HCT116 (cell line): Measurements from ENCODE around the gene ATXN1. TPM values are rescaled to one million over a fixed set of nuclear protein-coding genes. Genes with fewer than 3 reads are reported as not detected.

Source experiments
- ATAC-seq: fragments of 200-7000 bp; cut with Tn5 transposase; 2 replicates; pipeline ENCODE4 v1.9.1; 2020; ENCODE audit warnings: mild to moderate bottlenecking, moderate library complexity
- BruUV-seq: library from RNA; stranded (reverse); fragments of 400-500 nt; replicated peaks from 2 replicates; lab custom pipeline; 2021; lab: Mats Ljungman, UMichigan
- CTCF ChIA-PET: fragments of 300-600 bp; sonication (Branson Sonifier 250); formaldehyde crosslinking; loops from one replicate; lab custom pipeline; 2021; ENCODE audit warnings: antibody characterized with exemption; lab: Charles Lee
- POLR2A ChIA-PET: fragments of 300-600, 350-600 bp; sonication (Branson Sonifier 250); formaldehyde crosslinking; loops from one replicate; lab custom pipeline; 2021; ENCODE audit warnings: antibody characterized with exemption; lab: Charles Lee
- RAD21 ChIA-PET, 2 experiments: fragments of 300-600 bp; sonication (Branson Sonifier 250); formaldehyde crosslinking; loops; one replicate each; lab custom pipeline; 2023; ENCODE audit warnings: low total read pairs in 2 of 2; ENCODE audit not compliant: uncharacterized antibody in 2 of 2, unreplicated experiment in 2 of 2, low non-redundant PET in 1 of 2; lab: Charles Lee
- DNase-seq: peaks from one replicate; pipeline ENCODE4 v3.0.0-alpha.2; 2010; ENCODE audit warnings: low read depth, low spot score
- H2AFZ ChIP-seq: fragments of 200-600 bp; shearing (Covaris generic), sonication (generic); 2 replicates; pipeline ENCODE4 v1.6.1; 2017; ENCODE audit warnings: low read depth, mixed run types, mixed read lengths, antibody characterized with exemption, low read length; ENCODE audit not compliant: poor library complexity, severe bottlenecking
- H3K27ac ChIP-seq: 2 replicates; pipeline ENCODE4 v1.5.1; 2012; ENCODE audit warnings: low read depth, low read length
- H3K27me3 ChIP-seq: fragments of 200-600 bp; sonication (generic); 2 replicates; pipeline ENCODE4 v1.6.1; 2016; ENCODE audit warnings: mixed run types, low read length, mixed read lengths; ENCODE audit not compliant: insufficient read depth
- H3K36me3 ChIP-seq, 2 experiments: fragments of 200-500 bp in 1 of 2; fragments of 200-600 bp in 1 of 2; sonication (Bioruptor generic) in 1 of 2; sonication (generic) in 1 of 2; 2 replicates each; pipeline versions ENCODE4 v1.5.1 to v1.6.1; 2014 to 2016; ENCODE audit warnings: low read length in 2 of 2, inconsistent platforms in 1 of 2, mixed read lengths in 1 of 2, mixed run types in 1 of 2; ENCODE audit not compliant: insufficient read depth in 2 of 2, control insufficient read depth in 1 of 2
- H3K4me1 ChIP-seq, 2 experiments: fragments of 200-600 bp in 1 of 2; sonication (generic) in 1 of 2; 2 replicates each; pipeline versions ENCODE4 v1.5.1 to v1.6.1; 2012 to 2017; ENCODE audit warnings: low read length in 2 of 2, inconsistent platforms in 1 of 2, mild to moderate bottlenecking in 1 of 2, mixed read lengths in 1 of 2, mixed run types in 1 of 2, moderate library complexity in 1 of 2; ENCODE audit not compliant: insufficient read depth in 2 of 2, control insufficient read depth in 1 of 2
- H3K4me2 ChIP-seq: fragments of 200-600 bp; sonication (generic); 2 replicates; pipeline ENCODE4 v1.6.1; 2017; ENCODE audit warnings: mixed run types, low read length, mixed read lengths
- H3K4me3 ChIP-seq, 2 experiments: fragments of 200-600 bp in 1 of 2; sonication (generic) in 1 of 2; replicated peaks in 1 of 2; 2 replicates each; pipeline ENCODE4 v1.5.1; 2011 to 2016; ENCODE audit warnings: low read length in 2 of 2, control low read depth in 1 of 2, low read depth in 1 of 2, mild to moderate bottlenecking in 1 of 2, mixed read lengths in 1 of 2, mixed run types in 1 of 2
- H3K79me2 ChIP-seq: fragments of 200-600 bp; sonication (generic); 2 replicates; pipeline ENCODE4 v1.6.1; 2017; ENCODE audit warnings: mild to moderate bottlenecking, mixed run types, low read length, moderate library complexity, mixed read lengths; ENCODE audit not compliant: insufficient read depth
- H3K9ac ChIP-seq: fragments of 200-600 bp; sonication (generic); 2 replicates; pipeline ENCODE4 v1.6.1; 2016; ENCODE audit warnings: low read length, mixed read lengths
- H3K9me2 ChIP-seq: fragments of 200-600 bp; sonication (generic), shearing (Covaris generic); 2 replicates; pipeline ENCODE4 v1.6.1; 2017; ENCODE audit warnings: mixed run types, mild to moderate bottlenecking, moderate library complexity; ENCODE audit not compliant: insufficient read depth
- H3K9me3 ChIP-seq, 2 experiments: fragments of 200-500 bp in 1 of 2; fragments of 200-600 bp in 1 of 2; sonication (Bioruptor generic) in 1 of 2; sonication (generic) in 1 of 2; 2 replicates each; pipeline ENCODE4 v1.6.1; 2014 to 2017; ENCODE audit warnings: low read length in 2 of 2, mixed read lengths in 2 of 2, inconsistent platforms in 1 of 2, low read depth in 1 of 2, mild to moderate bottlenecking in 1 of 2, mixed run types in 1 of 2, moderate library complexity in 1 of 2; ENCODE audit not compliant: control insufficient read depth in 1 of 2, insufficient read depth in 1 of 2
- H4K20me1 ChIP-seq: fragments of 200-600 bp; sonication (generic), shearing (Covaris generic); 2 replicates; pipeline ENCODE4 v1.6.1; 2017; ENCODE audit warnings: mixed run types, mild to moderate bottlenecking, moderate library complexity; ENCODE audit not compliant: insufficient read depth
- CBX3 ChIP-seq: IDR thresholded peaks from 2 replicates; pipeline ENCODE4 v1.6.1; 2012; ENCODE audit warnings: low read depth
- CEBPB ChIP-seq: IDR thresholded peaks from 2 replicates; pipeline ENCODE4 v1.6.1; 2012; ENCODE audit warnings: low read depth
- EGR1 ChIP-seq: IDR thresholded peaks from 2 replicates; pipeline ENCODE4 v1.6.1; 2012; ENCODE audit warnings: low read depth
- ELF1 ChIP-seq: IDR thresholded peaks from 2 replicates; pipeline ENCODE4 v1.6.1; 2012; ENCODE audit warnings: low read depth, borderline replicate concordance
- EZH2 ChIP-seq: fragments of 200-600 bp; sonication (generic); IDR thresholded peaks from 2 replicates; pipeline ENCODE4 v1.6.1; 2017; ENCODE audit warnings: antibody characterized with exemption, mixed run types
- EZH2phosphoT487 ChIP-seq: fragments of 200-600 bp; IDR thresholded peaks from 2 replicates; pipeline ENCODE4 v1.6.1; 2018; ENCODE audit warnings: antibody characterized with exemption, borderline replicate concordance
- FOSL1 ChIP-seq: IDR thresholded peaks from 2 replicates; pipeline ENCODE4 v1.6.1; 2012; ENCODE audit warnings: low read depth
- POLR2A ChIP-seq: IDR thresholded peaks from 2 replicates; pipeline ENCODE4 v1.7.0; 2011; ENCODE audit warnings: borderline replicate concordance; ENCODE audit not compliant: insufficient read depth, insufficient read length; ENCODE audit errors: extremely low read depth
- POLR2AphosphoS5 ChIP-seq: IDR thresholded peaks from 2 replicates; pipeline ENCODE4 v1.6.1; 2011; ENCODE audit warnings: mild to moderate bottlenecking, low read depth, low read length, moderate library complexity
- RAD21 ChIP-seq: IDR thresholded peaks from 2 replicates; pipeline ENCODE4 v1.6.1; 2012; ENCODE audit warnings: low read depth, mild to moderate bottlenecking
- REST ChIP-seq: IDR thresholded peaks from 2 replicates; pipeline ENCODE4 v1.6.1; 2012; ENCODE audit warnings: low read depth
- SIN3A ChIP-seq: IDR thresholded peaks from 2 replicates; pipeline ENCODE4 v1.6.1; 2012; ENCODE audit warnings: low read depth
- SRF ChIP-seq: IDR thresholded peaks from 2 replicates; pipeline ENCODE4 v1.6.1; 2012; ENCODE audit warnings: low read depth
- TCF7L2 ChIP-seq: IDR thresholded peaks from 2 replicates; pipeline ENCODE4 v1.7.0; 2011; ENCODE audit warnings: borderline replicate concordance, inconsistent platforms; ENCODE audit not compliant: insufficient read depth, insufficient read length; ENCODE audit errors: extremely low read depth
- YY1 ChIP-seq: IDR thresholded peaks from 2 replicates; pipeline ENCODE4 v1.6.1; 2011; ENCODE audit warnings: low read length, low read depth, moderate library complexity, mild to moderate bottlenecking; ENCODE audit not compliant: insufficient replicate concordance; ENCODE audit errors: extremely low read depth
- ZFX ChIP-seq: fragments of 450-650 bp; IDR thresholded peaks from 2 replicates; pipeline ENCODE4 v1.6.1; 2017
- ZNF274 ChIP-seq: fragments of 200-500 bp; sonication (Bioruptor generic); IDR thresholded peaks from 2 replicates; pipeline ENCODE4 v1.6.1; 2014; ENCODE audit warnings: mild to moderate bottlenecking, low read depth, low read length, inconsistent platforms
- intact Hi-C: fragments of 100-400 bp; cut with micrococcal nuclease; formaldehyde crosslinking; loops from 2 replicates; pipeline ENCODE4 v1.10.0; 2022
- total RNA-seq: library from RNA; stranded (reverse); gene quantifications from one replicate; pipeline ENCODE4 v1.2.1, GENCODE V29; 2021; ENCODE audit not compliant: unreplicated experiment
- TF ChIP-seq, protein P1 (sequence below): IDR thresholded peaks from 2 replicates; pipeline ENCODE4 v1.6.1; 2011; ENCODE audit warnings: mild to moderate bottlenecking, low read length, moderate library complexity; ENCODE audit not compliant: insufficient replicate concordance; ENCODE audit errors: extremely low read depth
- TF ChIP-seq, protein P2 (sequence below): IDR thresholded peaks from 2 replicates; pipeline ENCODE4 v1.6.1; 2012
- TF ChIP-seq, protein P3 (sequence below), 3 experiments: fragments of 200-600 bp in 1 of 3; sonication (generic) in 1 of 3; IDR thresholded peaks in 2 of 3; conservative IDR thresholded peaks in 1 of 3; 2 replicates each; pipeline ENCODE4 v1.5.1; 2012 to 2017; ENCODE audit warnings: low read depth in 2 of 3, low read length in 2 of 3, antibody characterized with exemption in 1 of 3, borderline replicate concordance in 1 of 3, control low read depth in 1 of 3, mild to moderate bottlenecking in 1 of 3, mixed read lengths in 1 of 3, mixed run types in 1 of 3, moderate library complexity in 1 of 3; ENCODE audit not compliant: insufficient read depth in 1 of 3

Gene ATXN1
- total RNA-seq, 1 experiment from 2014 or later: 21.0 TPM

DNA sequence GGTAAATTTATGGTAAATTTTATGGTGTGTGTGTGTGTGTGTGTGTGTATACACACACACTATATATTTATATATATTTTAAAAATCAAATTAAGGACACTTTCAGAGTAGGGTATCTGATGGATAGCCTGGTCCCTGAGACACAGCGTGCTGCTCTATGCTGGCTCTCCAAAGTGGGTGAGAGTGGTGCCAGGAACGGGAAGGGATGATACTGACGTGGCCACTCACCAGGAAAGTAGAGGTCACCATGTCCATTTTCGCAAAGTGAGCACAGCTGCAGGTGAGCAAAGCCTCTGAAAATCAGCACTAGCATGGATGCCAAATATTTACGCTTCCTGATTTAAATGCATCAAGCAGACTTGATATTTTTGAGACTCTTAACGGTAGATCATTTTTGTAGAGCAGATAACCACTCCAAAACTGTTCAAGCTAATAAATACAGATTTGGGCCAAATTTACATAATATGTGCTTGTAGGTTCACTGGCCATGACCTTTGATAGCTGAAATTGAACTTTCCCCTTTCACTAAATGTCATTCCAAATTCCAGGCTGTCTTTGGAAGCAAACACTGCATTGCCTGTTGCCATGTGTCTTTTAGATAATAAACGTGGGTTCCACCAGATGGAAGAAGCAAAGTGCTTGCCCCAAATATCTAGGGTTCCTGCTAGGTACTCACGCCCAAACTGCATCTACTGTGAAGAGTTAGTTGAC, 116.6 kb downstream of the ATXN1 start:
- H3K27me3 ChIP-seq: no peaks in the 10 kb centered on the region
- H3K9ac ChIP-seq: no peak overlapping the region
- H3K9me3 ChIP-seq: no peaks in the 10 kb centered on the region
- H3K79me2 ChIP-seq: no peaks in the 10 kb centered on the region
- H3K4me2 ChIP-seq: no peak overlapping the region
- BruUV-seq: no TSS peak
- no peaks in the 10 kb centered on the region for H3K9me2 ChIP-seq
- ATAC-seq (no peak), DNase-seq (no peak)
- H3K36me3 ChIP-seq: no peaks in the 10 kb centered on the region
- intact Hi-C loops: no loop called here
- peaks cover 0 to 5% of the 10 kb centered on the region in 2 experiments; a peak in 1 of 4 replicates for H3K4me1 ChIP-seq
- ChIA-PET CTCF (no interaction called here), POLR2A (no interaction called here), RAD21 (no interaction called here)
- no peak overlapping the region for H2AFZ ChIP-seq
- H3K4me3 ChIP-seq: no peak overlapping the region
- no peak overlapping the region for H3K27ac ChIP-seq
- TF ChIP-seq ZNF274: no peak
- TF ChIP-seq EZH2: no peak
- TF ChIP-seq POLR2A: no peak
- no peak for TF ChIP-seq SIN3A
- TF ChIP-seq FOSL1: no peak
- TF ChIP-seq CBX3: no peak
- no peak for TF ChIP-seq REST
- TF ChIP-seq, protein P1, sequence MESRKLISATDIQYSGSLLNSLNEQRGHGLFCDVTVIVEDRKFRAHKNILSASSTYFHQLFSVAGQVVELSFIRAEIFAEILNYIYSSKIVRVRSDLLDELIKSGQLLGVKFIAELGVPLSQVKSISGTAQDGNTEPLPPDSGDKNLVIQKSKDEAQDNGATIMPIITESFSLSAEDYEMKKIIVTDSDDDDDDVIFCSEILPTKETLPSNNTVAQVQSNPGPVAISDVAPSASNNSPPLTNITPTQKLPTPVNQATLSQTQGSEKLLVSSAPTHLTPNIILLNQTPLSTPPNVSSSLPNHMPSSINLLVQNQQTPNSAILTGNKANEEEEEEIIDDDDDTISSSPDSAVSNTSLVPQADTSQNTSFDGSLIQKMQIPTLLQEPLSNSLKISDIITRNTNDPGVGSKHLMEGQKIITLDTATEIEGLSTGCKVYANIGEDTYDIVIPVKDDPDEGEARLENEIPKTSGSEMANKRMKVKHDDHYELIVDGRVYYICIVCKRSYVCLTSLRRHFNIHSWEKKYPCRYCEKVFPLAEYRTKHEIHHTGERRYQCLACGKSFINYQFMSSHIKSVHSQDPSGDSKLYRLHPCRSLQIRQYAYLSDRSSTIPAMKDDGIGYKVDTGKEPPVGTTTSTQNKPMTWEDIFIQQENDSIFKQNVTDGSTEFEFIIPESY: no peak
- TF ChIP-seq, protein P2, sequence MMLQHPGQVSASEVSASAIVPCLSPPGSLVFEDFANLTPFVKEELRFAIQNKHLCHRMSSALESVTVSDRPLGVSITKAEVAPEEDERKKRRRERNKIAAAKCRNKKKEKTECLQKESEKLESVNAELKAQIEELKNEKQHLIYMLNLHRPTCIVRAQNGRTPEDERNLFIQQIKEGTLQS: no peak
- no peak for TF ChIP-seq ZFX
- TF ChIP-seq POLR2AphosphoS5: no peak
- no peak for TF ChIP-seq TCF7L2
- TF ChIP-seq YY1: no peak
- no peak for TF ChIP-seq ELF1
- no peak for TF ChIP-seq EGR1
- no peak for TF ChIP-seq EZH2phosphoT487
- no peak for TF ChIP-seq SRF
- TF ChIP-seq, protein P3, sequence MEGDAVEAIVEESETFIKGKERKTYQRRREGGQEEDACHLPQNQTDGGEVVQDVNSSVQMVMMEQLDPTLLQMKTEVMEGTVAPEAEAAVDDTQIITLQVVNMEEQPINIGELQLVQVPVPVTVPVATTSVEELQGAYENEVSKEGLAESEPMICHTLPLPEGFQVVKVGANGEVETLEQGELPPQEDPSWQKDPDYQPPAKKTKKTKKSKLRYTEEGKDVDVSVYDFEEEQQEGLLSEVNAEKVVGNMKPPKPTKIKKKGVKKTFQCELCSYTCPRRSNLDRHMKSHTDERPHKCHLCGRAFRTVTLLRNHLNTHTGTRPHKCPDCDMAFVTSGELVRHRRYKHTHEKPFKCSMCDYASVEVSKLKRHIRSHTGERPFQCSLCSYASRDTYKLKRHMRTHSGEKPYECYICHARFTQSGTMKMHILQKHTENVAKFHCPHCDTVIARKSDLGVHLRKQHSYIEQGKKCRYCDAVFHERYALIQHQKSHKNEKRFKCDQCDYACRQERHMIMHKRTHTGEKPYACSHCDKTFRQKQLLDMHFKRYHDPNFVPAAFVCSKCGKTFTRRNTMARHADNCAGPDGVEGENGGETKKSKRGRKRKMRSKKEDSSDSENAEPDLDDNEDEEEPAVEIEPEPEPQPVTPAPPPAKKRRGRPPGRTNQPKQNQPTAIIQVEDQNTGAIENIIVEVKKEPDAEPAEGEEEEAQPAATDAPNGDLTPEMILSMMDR (IDR thresholded peaks at IDR 0.05 in 2 of 3, conservative IDR thresholded peaks at IDR 0.05 in 1 of 3; ENCODE audit: borderline replicate concordance in 1 of 3, insufficient read depth in 1 of 3, low read depth in 2 of 3, low read length in 2 of 3): no peak
- no peak for TF ChIP-seq CEBPB
- TF ChIP-seq RAD21: no peak
- no peaks in the 10 kb centered on the region for H4K20me1 ChIP-seq
